ENCODE data around the gene PLCG2.

- TF ChIP-seq, protein P1, sequence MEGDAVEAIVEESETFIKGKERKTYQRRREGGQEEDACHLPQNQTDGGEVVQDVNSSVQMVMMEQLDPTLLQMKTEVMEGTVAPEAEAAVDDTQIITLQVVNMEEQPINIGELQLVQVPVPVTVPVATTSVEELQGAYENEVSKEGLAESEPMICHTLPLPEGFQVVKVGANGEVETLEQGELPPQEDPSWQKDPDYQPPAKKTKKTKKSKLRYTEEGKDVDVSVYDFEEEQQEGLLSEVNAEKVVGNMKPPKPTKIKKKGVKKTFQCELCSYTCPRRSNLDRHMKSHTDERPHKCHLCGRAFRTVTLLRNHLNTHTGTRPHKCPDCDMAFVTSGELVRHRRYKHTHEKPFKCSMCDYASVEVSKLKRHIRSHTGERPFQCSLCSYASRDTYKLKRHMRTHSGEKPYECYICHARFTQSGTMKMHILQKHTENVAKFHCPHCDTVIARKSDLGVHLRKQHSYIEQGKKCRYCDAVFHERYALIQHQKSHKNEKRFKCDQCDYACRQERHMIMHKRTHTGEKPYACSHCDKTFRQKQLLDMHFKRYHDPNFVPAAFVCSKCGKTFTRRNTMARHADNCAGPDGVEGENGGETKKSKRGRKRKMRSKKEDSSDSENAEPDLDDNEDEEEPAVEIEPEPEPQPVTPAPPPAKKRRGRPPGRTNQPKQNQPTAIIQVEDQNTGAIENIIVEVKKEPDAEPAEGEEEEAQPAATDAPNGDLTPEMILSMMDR (conservative IDR thresholded peaks at IDR 0.05; ENCODE audit: low read length), result no peak
- TF ChIP-seq EZH2phosphoT487 (IDR thresholded peaks at IDR 0.05; ENCODE audit: borderline replicate concordance, low read depth, low read length), result no peak
These were observed 232.1 kb downstream of the PLCG2 start, which contains the start of gene SDR42E1 for GRCh38 chr16:82011199-82011641.

Measured in OCI-LY7 (cell line).